Measurements from ENCODE around the gene TMEM129. TPM values are rescaled to one million over a fixed set of nuclear protein-coding genes. Genes with fewer than 3 reads are reported as not detected.

TMEM129 gene
- polyA plus RNA-seq, 1 donor from 2014 or later, result 42.1 TPM

GRCh38 chr4:1738410-1738809 is 17.3 kb upstream of the TMEM129 start:
- Histone ChIP-seq H3K9me3 (ENCODE audit: low read length) (no peaks in the 10 kb centered on the region), H3K27ac (ENCODE audit: low read length) (no peak overlapping the region), H3F3A (ENCODE audit: insufficient read depth, low read length, poor library complexity, severe bottlenecking) (no peaks in the 10 kb centered on the region), H3K4me2 (ENCODE audit: low read length) (no peak overlapping the region), H3K79me2 (replicated peaks; ENCODE audit: insufficient read depth, low read length) (no peaks in the 10 kb centered on the region), H3K27me3 (ENCODE audit: insufficient read depth, low read depth, low read length) (no peaks in the 10 kb centered on the region), H3K4me3 (ENCODE audit: low read length) (no peak overlapping the region), H3K9me2 (ENCODE audit: insufficient read depth, low read length) (no peaks in the 10 kb centered on the region), H3K9ac (ENCODE audit: low read length) (no peak overlapping the region), H4K20me1 (ENCODE audit: insufficient read depth) (no peaks in the 10 kb centered on the region), H2AFZ (ENCODE audit: low read depth, low read length) (no peak overlapping the region), H3K36me3 (ENCODE audit: insufficient read depth, low read length) (no peaks in the 10 kb centered on the region)
- TF ChIP-seq SMC3 (conservative IDR thresholded peaks at IDR 0.05; ENCODE audit: poor library complexity) (no peak), RAD21 (conservative IDR thresholded peaks at IDR 0.05) (no peak), CTCF (IDR thresholded peaks at IDR 0.05; ENCODE audit: poor library complexity, severe bottlenecking) (no peak), POLR2AphosphoS5 (IDR thresholded peaks at IDR 0.05) (no peak), EP300 (conservative IDR thresholded peaks at IDR 0.05; ENCODE audit: poor library complexity, severe bottlenecking) (no peak), EZH2 (IDR thresholded peaks at IDR 0.05; ENCODE audit: borderline replicate concordance, insufficient read depth, low read length, poor library complexity, severe bottlenecking) (no peak), TAF1 (IDR thresholded peaks at IDR 0.05; ENCODE audit: low read depth) (no peak), MXI1 (conservative IDR thresholded peaks at IDR 0.05; ENCODE audit: poor library complexity, severe bottlenecking) (no peak), REST (IDR thresholded peaks at IDR 0.05; ENCODE audit: borderline replicate concordance) (no peak)

GRCh38 chr4:1737666-1738065 is 16.5 kb upstream of the TMEM129 start:
- Histone ChIP-seq H3F3A (ENCODE audit: insufficient read depth, low read length, poor library complexity, severe bottlenecking) (no peaks in the 10 kb centered on the region), H3K4me2 (ENCODE audit: low read length) (no peak overlapping the region), H3K36me3 (ENCODE audit: insufficient read depth, low read length) (no peaks in the 10 kb centered on the region), H3K9me2 (ENCODE audit: insufficient read depth, low read length) (no peaks in the 10 kb centered on the region), H3K27me3 (ENCODE audit: insufficient read depth, low read depth, low read length) (no peaks in the 10 kb centered on the region), H3K27ac (ENCODE audit: low read length) (no peak overlapping the region), H3K9me3 (ENCODE audit: low read length) (no peaks in the 10 kb centered on the region), H2AFZ (ENCODE audit: low read depth, low read length) (no peak overlapping the region), H3K79me2 (replicated peaks; ENCODE audit: insufficient read depth, low read length) (no peaks in the 10 kb centered on the region), H3K4me3 (ENCODE audit: low read length) (no peak overlapping the region), H3K9ac (ENCODE audit: low read length) (no peak overlapping the region), H4K20me1 (ENCODE audit: insufficient read depth) (no peaks in the 10 kb centered on the region)
- TF ChIP-seq RAD21 (conservative IDR thresholded peaks at IDR 0.05) (no peak), EZH2 (IDR thresholded peaks at IDR 0.05; ENCODE audit: borderline replicate concordance, insufficient read depth, low read length, poor library complexity, severe bottlenecking) (no peak), POLR2AphosphoS5 (IDR thresholded peaks at IDR 0.05) (no peak), SMC3 (conservative IDR thresholded peaks at IDR 0.05; ENCODE audit: poor library complexity) (no peak), EP300 (conservative IDR thresholded peaks at IDR 0.05; ENCODE audit: poor library complexity, severe bottlenecking) (no peak), CTCF (IDR thresholded peaks at IDR 0.05; ENCODE audit: poor library complexity, severe bottlenecking) (no peak), MXI1 (conservative IDR thresholded peaks at IDR 0.05; ENCODE audit: poor library complexity, severe bottlenecking) (no peak), TAF1 (IDR thresholded peaks at IDR 0.05; ENCODE audit: low read depth) (no peak), REST (IDR thresholded peaks at IDR 0.05; ENCODE audit: borderline replicate concordance) (no peak)
